ENCODE data around the gene C6orf62.

Gene C6orf62

GRCh38 chr6:24759718-24760117 is 40.8 kb upstream of the C6orf62 start:
- no peaks in the 10 kb centered on the region for H3K4me1 ChIP-seq (ENCODE audit: control insufficient read depth, insufficient read depth, low read length)
- TF ChIP-seq SP2 (tag by site-specific recombination; IDR thresholded peaks at IDR 0.05) = no peak
- no peak for TF ChIP-seq ZNF660 (tag by site-specific recombination; IDR thresholded peaks at IDR 0.05)
- TF ChIP-seq ZNF19 (tag by site-specific recombination; IDR thresholded peaks at IDR 0.05; ENCODE audit: low read depth) = no peak
- TF ChIP-seq ZNF677 (tag by site-specific recombination; IDR thresholded peaks at IDR 0.05) = no peak
- no peak for TF ChIP-seq ZIC2 (tag by site-specific recombination; IDR thresholded peaks at IDR 0.05)
- no peak for TF ChIP-seq PRDM4 (tag by site-specific recombination; IDR thresholded peaks at IDR 0.05)
- no peak for TF ChIP-seq ZNF560 (tag by site-specific recombination; IDR thresholded peaks at IDR 0.05; ENCODE audit: borderline replicate concordance)
- TF ChIP-seq ZNF664 (tag by site-specific recombination; IDR thresholded peaks at IDR 0.05) = no peak
- no peak for TF ChIP-seq ZNF223 (tag by site-specific recombination; IDR thresholded peaks at IDR 0.05)
- TF ChIP-seq ZNF639 (tag by site-specific recombination; IDR thresholded peaks at IDR 0.05) = no peak
- TF ChIP-seq, protein P1, sequence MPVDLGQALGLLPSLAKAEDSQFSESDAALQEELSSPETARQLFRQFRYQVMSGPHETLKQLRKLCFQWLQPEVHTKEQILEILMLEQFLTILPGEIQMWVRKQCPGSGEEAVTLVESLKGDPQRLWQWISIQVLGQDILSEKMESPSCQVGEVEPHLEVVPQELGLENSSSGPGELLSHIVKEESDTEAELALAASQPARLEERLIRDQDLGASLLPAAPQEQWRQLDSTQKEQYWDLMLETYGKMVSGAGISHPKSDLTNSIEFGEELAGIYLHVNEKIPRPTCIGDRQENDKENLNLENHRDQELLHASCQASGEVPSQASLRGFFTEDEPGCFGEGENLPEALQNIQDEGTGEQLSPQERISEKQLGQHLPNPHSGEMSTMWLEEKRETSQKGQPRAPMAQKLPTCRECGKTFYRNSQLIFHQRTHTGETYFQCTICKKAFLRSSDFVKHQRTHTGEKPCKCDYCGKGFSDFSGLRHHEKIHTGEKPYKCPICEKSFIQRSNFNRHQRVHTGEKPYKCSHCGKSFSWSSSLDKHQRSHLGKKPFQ (tag by site-specific recombination; IDR thresholded peaks at IDR 0.05) = no peak
- no peak for TF ChIP-seq MZF1 (tag by site-specific recombination; IDR thresholded peaks at IDR 0.05; ENCODE audit: borderline replicate concordance)
- TF ChIP-seq KLF17 (tag by site-specific recombination; IDR thresholded peaks at IDR 0.05) = no peak
- no peak overlapping the region for H3K4me3 ChIP-seq (ENCODE audit: low read depth, low read length)
- H3K36me3 ChIP-seq (ENCODE audit: control insufficient read depth in 2 of 2, insufficient read depth in 1 of 2, low read length in 2 of 2) = no peaks in the 10 kb centered on the region
- H3K9me3 ChIP-seq (ENCODE audit: control insufficient read depth, insufficient read depth, low read depth, low read length) = no peaks in the 10 kb centered on the region
- no peak overlapping the region for H3K27ac ChIP-seq (ENCODE audit: extremely low read depth, low read depth, low read length)
- ChIA-PET CTCF (interaction anchor here (0.6 to 1.2 kb wide), 4 partner anchors 12 to 507 kb away, joined by 3 to 7 read pairs (median 4); no protein-coding TSS in a partner anchor), POLR2A (no interaction called here)

GRCh38 chr6:24757611-24758010 is 38.7 kb upstream of the C6orf62 start:
- no peak overlapping the region for H3K27ac ChIP-seq (ENCODE audit: extremely low read depth, low read depth, low read length)
- no peaks in the 10 kb centered on the region for H3K36me3 ChIP-seq (ENCODE audit: control insufficient read depth in 2 of 2, insufficient read depth in 1 of 2, low read length in 2 of 2)
- no peaks in the 10 kb centered on the region for H3K4me1 ChIP-seq (ENCODE audit: control insufficient read depth, insufficient read depth, low read length)
- ChIA-PET CTCF (interaction anchor here (1.0 to 1.2 kb wide), 2 partner anchors 9 to 62 kb away, joined by 3 read pairs; no protein-coding TSS in a partner anchor), POLR2A (no interaction called here)
- H3K4me3 ChIP-seq (ENCODE audit: low read depth, low read length) = no peak overlapping the region
- no peaks in the 10 kb centered on the region for H3K9me3 ChIP-seq (ENCODE audit: control insufficient read depth, insufficient read depth, low read depth, low read length)
- TF ChIP-seq ZNF184 (tag by site-specific recombination; IDR thresholded peaks at IDR 0.05) (no peak), ZNF561 (tag by site-specific recombination; IDR thresholded peaks at IDR 0.05; ENCODE audit: borderline replicate concordance) (no peak), AEBP2 (tag by site-specific recombination; IDR thresholded peaks at IDR 0.05; ENCODE audit: borderline replicate concordance) (no peak), ZNF214 (tag by site-specific recombination; IDR thresholded peaks at IDR 0.05; ENCODE audit: borderline replicate concordance) (no peak), FEZF1 (tag by site-specific recombination; IDR thresholded peaks at IDR 0.05) (no peak), ZNF223 (tag by site-specific recombination; IDR thresholded peaks at IDR 0.05) (no peak), ZNF10 (tag by site-specific recombination; IDR thresholded peaks at IDR 0.05) (no peak), ZNF274 (IDR thresholded peaks at IDR 0.05; ENCODE audit: low read length) (no peak), ZNF274 (tag by site-specific recombination; IDR thresholded peaks at IDR 0.05; ENCODE audit: borderline replicate concordance) (no peak), ZNF112 (tag by site-specific recombination; IDR thresholded peaks at IDR 0.05) (no peak), ZNF302 (tag by site-specific recombination; IDR thresholded peaks at IDR 0.05; ENCODE audit: low read depth) (no peak), PRDM4 (tag by site-specific recombination; IDR thresholded peaks at IDR 0.05) (no peak)
- TF ChIP-seq, protein P2, sequence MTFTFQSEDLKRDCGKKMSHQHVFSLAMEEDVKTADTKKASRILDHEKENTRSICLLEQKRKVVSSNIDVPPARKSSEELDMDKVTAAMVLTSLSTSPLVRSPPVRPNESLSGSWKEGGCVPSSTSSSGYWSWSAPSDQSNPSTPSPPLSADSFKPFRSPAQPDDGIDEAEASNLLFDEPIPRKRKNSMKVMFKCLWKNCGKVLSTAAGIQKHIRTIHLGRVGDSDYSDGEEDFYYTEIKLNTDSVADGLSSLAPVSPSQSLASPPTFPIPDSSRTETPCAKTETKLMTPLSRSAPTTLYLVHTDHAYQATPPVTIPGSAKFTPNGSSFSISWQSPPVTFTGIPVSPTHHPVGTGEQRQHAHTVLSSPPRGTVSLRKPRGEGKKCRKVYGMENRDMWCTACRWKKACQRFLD (tag by site-specific recombination; IDR thresholded peaks at IDR 0.05) = no peak

Measured in HEK293 (cell line).